ENCODE measurements around the gene HOXD1. TPM values are rescaled to one million over a fixed set of nuclear protein-coding genes. Genes with fewer than 3 reads are reported as not detected.

Gene HOXD1
- total RNA-seq, 6 donors from 2014 or later, result 1.0 to 7.2 (median 3.6) TPM

- peaks cover 0 to 53% (median 23%) of the 10 kb centered on the region in 4 donors for H3K27me3 ChIP-seq
- no peaks in the 10 kb centered on the region for H3K36me3 ChIP-seq
- TF ChIP-seq EP300 (IDR thresholded peaks at IDR 0.05) (no peak), POLR2A (IDR thresholded peaks at IDR 0.05) (no peak), POLR2AphosphoS5 (IDR thresholded peaks at IDR 0.05) (no peak)
- TF ChIP-seq, protein P1, sequence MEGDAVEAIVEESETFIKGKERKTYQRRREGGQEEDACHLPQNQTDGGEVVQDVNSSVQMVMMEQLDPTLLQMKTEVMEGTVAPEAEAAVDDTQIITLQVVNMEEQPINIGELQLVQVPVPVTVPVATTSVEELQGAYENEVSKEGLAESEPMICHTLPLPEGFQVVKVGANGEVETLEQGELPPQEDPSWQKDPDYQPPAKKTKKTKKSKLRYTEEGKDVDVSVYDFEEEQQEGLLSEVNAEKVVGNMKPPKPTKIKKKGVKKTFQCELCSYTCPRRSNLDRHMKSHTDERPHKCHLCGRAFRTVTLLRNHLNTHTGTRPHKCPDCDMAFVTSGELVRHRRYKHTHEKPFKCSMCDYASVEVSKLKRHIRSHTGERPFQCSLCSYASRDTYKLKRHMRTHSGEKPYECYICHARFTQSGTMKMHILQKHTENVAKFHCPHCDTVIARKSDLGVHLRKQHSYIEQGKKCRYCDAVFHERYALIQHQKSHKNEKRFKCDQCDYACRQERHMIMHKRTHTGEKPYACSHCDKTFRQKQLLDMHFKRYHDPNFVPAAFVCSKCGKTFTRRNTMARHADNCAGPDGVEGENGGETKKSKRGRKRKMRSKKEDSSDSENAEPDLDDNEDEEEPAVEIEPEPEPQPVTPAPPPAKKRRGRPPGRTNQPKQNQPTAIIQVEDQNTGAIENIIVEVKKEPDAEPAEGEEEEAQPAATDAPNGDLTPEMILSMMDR (IDR thresholded peaks at IDR 0.05), result no peak
- H3K4me1 ChIP-seq, result peaks cover 8 to 24% (median 12%) of the 10 kb centered on the region in 4 donors
- ATAC-seq (ENCODE audit: low FRiP score in 2 of 2), result no peak
- 88 to 95% methylated on average over 2 of the region's 2 CpGs for WGBS, 2 donors
- no peak overlapping the region for H3K4me3 ChIP-seq
- no peak for DNase-seq
- H3K27ac ChIP-seq, result no peak overlapping the region
- no peaks in the 10 kb centered on the region for H3K9me3 ChIP-seq
Measured at GRCh38 chr2:176142281-176142680, 46.2 kb upstream of the HOXD1 start.

GRCh38 chr2:176145085-176145969 is 43.1 kb upstream of the HOXD1 start:
- Histone ChIP-seq H3K9me3 (no peaks in the 10 kb centered on the region), H3K4me1 (peaks cover 5 to 26% (median 6%) of the 10 kb centered on the region in 4 donors), H3K27ac (no peak overlapping the region), H3K27me3 (peaks cover 0 to 58% (median 30%) of the 10 kb centered on the region in 4 donors), H3K4me3 (no peak overlapping the region), H3K36me3 (no peaks in the 10 kb centered on the region)
- TF ChIP-seq POLR2A (IDR thresholded peaks at IDR 0.05) (no peak), EP300 (IDR thresholded peaks at IDR 0.05) (no peak), POLR2AphosphoS5 (IDR thresholded peaks at IDR 0.05) (no peak)
- TF ChIP-seq, protein P1 (IDR thresholded peaks at IDR 0.05), result no peak
- DNase-seq (no peak), ATAC-seq (ENCODE audit: low FRiP score in 2 of 2) (no peak)
- 40 to 47% methylated on average over 4 of the region's 4 CpGs for WGBS, 2 donors

DNA sequence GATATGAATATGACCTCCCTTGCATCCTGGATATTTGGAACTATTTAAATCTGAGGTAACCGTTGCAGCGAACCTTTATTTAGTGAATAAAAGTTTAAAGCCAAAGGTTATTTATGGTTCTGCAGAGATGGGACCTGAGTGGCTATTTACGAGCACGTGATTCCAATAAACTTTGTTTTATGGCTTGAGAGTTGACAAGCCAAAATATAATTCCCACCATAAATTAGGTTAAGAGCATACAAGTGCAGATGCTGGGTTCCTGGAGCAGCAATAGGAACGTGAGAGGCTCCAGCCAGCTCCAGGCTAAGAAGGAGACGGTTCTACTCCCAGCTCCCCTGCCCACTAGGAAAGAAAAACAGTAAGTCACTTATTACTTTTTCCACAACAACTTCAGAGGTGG is 42.4 kb upstream of the HOXD1 start:
- Histone ChIP-seq H3K27ac (no peak overlapping the region), H3K4me1 (peaks cover 0 to 18% (median 0%) of the 10 kb centered on the region in 4 donors), H3K4me3 (no peak overlapping the region), H3K9me3 (no peaks in the 10 kb centered on the region), H3K27me3 (peaks cover 0 to 59% (median 28%) of the 10 kb centered on the region in 4 donors), H3K36me3 (no peaks in the 10 kb centered on the region)
- no peak for DNase-seq
- TF ChIP-seq EP300 (IDR thresholded peaks at IDR 0.05) (no peak), POLR2AphosphoS5 (IDR thresholded peaks at IDR 0.05) (no peak), POLR2A (IDR thresholded peaks at IDR 0.05) (no peak)
- TF ChIP-seq, protein P1 (IDR thresholded peaks at IDR 0.05), result no peak
- ATAC-seq (ENCODE audit: low FRiP score in 2 of 2), result no peak
- 26 to 29% methylated on average over 6 of the region's 6 CpGs for WGBS, 2 donors

DNA sequence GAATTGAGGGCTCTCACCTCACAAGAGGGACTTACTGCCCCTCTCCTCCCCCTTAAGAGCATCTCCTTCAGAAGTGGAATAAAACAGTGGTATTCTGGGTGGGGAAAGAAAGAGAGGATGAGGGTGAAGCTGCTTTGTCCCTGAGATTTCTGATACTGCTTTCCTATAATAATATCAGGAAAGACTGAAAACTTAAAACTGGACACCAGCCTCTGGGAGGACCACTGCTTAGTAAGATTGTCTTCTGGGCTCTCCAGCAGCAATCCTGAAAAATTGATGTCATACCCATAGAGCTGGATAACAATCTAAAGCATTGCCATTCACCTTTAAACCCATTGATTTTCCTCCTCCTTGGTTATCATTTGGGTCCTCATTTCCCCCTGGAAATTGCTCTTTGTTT is 41.8 kb upstream of the HOXD1 start:
- H3K36me3 ChIP-seq, result no peaks in the 10 kb centered on the region
- H3K4me1 ChIP-seq, result peaks cover 0 to 23% (median 1%) of the 10 kb centered on the region in 4 donors
- H3K27me3 ChIP-seq, result peaks cover 0 to 61% (median 30%) of the 10 kb centered on the region in 4 donors
- H3K4me3 ChIP-seq, result no peak overlapping the region
- TF ChIP-seq POLR2AphosphoS5 (IDR thresholded peaks at IDR 0.05) (no peak), POLR2A (IDR thresholded peaks at IDR 0.05) (no peak), EP300 (IDR thresholded peaks at IDR 0.05) (no peak)
- TF ChIP-seq, protein P1 (IDR thresholded peaks at IDR 0.05), result no peak
- no peak for ATAC-seq (ENCODE audit: low FRiP score in 2 of 2)
- no peaks in the 10 kb centered on the region for H3K9me3 ChIP-seq
- DNase-seq, result no peak
- no peak overlapping the region for H3K27ac ChIP-seq

Data from upper lobe of left lung (tissue), 6 donors.